Measurements from ENCODE around the gene MRPL21. TPM values are rescaled to one million over a fixed set of nuclear protein-coding genes. Genes with fewer than 3 reads are reported as not detected.

Gene MRPL21
- 10 to 100 TPM; 27.4 to 49.5 (median 38.1) TPM for total RNA-seq

GRCh38 chr11:68903288-68904247 lies at the start of gene MRPL21, which contains the start of gene IGHMBP2:
Gene MRPL21 (minus strand): TSS chr11:68903832. CDS start chr11:68903810, 22 bp downstream.
Gene IGHMBP2 (plus strand): TSS chr11:68903891. CDS start chr11:68903953, 62 bp downstream.
- peak; percentile 47 to 67 for TF ChIP-seq POLR2A (IDR thresholded peaks at IDR 0.05)
- no peak for TF ChIP-seq CTCF (IDR thresholded peaks at IDR 0.05)
- peak within 1 kb of the TSS; percentile 77 to 92 (median 82) for H3K4me3 ChIP-seq
- H3K27ac ChIP-seq: peak within 1 kb of the TSS; percentile 72 to 82 (median 78)
- H3K4me1 ChIP-seq: peaks cover 0 to 24% (median 8%) of the 10 kb centered on the region in 4 donors
- no peaks in the 10 kb centered on the region for H3K9me3 ChIP-seq
- H3K36me3 ChIP-seq: peaks cover 0 to 38% (median 0%) of the 10 kb centered on the region in 3 donors
- peak; percentile 78 to 92 (median 90) for DNase-seq
- H3K27me3 ChIP-seq: no peaks in the 10 kb centered on the region

- no peaks in the 10 kb centered on the region for H3K36me3 ChIP-seq
- peaks cover 0 to 20% (median 0%) of the 10 kb centered on the region in 4 donors for H3K4me1 ChIP-seq
- TF ChIP-seq POLR2A (IDR thresholded peaks at IDR 0.05) (no peak), CTCF (IDR thresholded peaks at IDR 0.05) (no peak)
- H3K27ac ChIP-seq: no peak overlapping the region
- DNase-seq: no peak
- H3K9me3 ChIP-seq: no peaks in the 10 kb centered on the region
- no peaks in the 10 kb centered on the region for H3K27me3 ChIP-seq
- H3K4me3 ChIP-seq: no peak overlapping the region
These were observed 47.1 kb upstream of the MRPL21 start for GRCh38 chr11:68950762-68951161.

DNA sequence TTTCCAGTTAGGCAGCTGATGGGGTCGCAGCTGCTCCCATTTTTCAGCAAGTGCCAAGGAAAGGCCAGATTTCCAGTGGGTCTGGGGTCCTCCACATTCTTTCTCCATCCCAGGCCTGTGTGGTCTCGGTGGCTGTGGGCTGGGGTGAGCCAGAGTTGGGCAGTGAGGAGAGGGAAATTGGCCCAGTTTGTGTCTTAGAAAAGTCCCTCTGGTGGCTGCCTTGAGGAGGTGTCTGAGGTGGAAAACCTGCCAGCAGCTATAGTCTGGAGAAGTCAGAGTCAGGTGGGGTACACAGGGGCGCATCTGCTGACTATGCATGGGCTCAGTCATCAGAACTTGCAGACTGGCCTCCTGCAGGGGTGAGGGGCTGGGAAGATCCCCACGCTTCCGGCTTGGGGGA lies 46.6 kb upstream of the MRPL21 start:
- no peak overlapping the region for H3K4me3 ChIP-seq
- TF ChIP-seq CTCF (IDR thresholded peaks at IDR 0.05): peak in 1 of 6 experiments; percentile 9
- no peak for TF ChIP-seq POLR2A (IDR thresholded peaks at IDR 0.05)
- peaks cover 0 to 15% (median 0%) of the 10 kb centered on the region in 4 donors for H3K4me1 ChIP-seq
- H3K27ac ChIP-seq: no peak overlapping the region
- no peaks in the 10 kb centered on the region for H3K36me3 ChIP-seq
- H3K9me3 ChIP-seq: no peaks in the 10 kb centered on the region
- DNase-seq: no peak
- H3K27me3 ChIP-seq: no peaks in the 10 kb centered on the region

- no peaks in the 10 kb centered on the region for H3K9me3 ChIP-seq
- no peak for DNase-seq
- TF ChIP-seq CTCF (IDR thresholded peaks at IDR 0.05): no peak
- H3K27me3 ChIP-seq: no peaks in the 10 kb centered on the region
- peaks cover 0 to 10% (median 0%) of the 10 kb centered on the region in 4 donors for H3K4me1 ChIP-seq
- H3K36me3 ChIP-seq: no peaks in the 10 kb centered on the region
- H3K27ac ChIP-seq: no peak overlapping the region
- H3K4me3 ChIP-seq: no peak overlapping the region
These were observed 45.3 kb upstream of the MRPL21 start for GRCh38 chr11:68948935-68949334.

DNA sequence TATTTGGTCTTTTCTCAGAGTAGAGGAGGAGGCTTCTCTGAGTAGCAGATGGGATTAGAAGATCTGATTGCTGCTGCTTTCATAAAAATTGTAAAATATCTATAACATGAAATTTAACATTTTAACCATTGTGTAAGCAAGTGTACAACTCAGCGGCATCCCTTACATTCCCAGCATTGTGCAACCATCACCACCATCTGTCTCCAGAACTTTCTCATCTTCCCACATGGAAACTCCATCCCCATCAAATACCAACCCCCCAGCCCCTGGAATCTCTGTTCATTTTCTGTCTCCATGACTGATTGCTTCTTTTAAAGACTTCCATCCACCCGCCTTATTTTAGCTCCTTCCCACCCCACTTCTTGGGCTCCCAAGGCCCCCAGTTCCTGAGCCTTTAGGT lies 44.9 kb upstream of the MRPL21 start:
- no peak for DNase-seq
- Histone ChIP-seq H3K27me3 (no peaks in the 10 kb centered on the region), H3K36me3 (no peaks in the 10 kb centered on the region), H3K9me3 (no peaks in the 10 kb centered on the region), H3K27ac (peak overlapping the region in 1 of 4 donors; percentile 84), H3K4me1 (peaks cover 0 to 10% (median 0%) of the 10 kb centered on the region in 4 donors), H3K4me3 (no peak overlapping the region)
- TF ChIP-seq POLR2A (IDR thresholded peaks at IDR 0.05): no peak
- TF ChIP-seq CTCF (IDR thresholded peaks at IDR 0.05): no peak

All from Peyer's patch (tissue), 4 donors.